ENCODE measurements around the gene RAB7A.
A peak's percentile ranks its signal among the peaks of the same experiment; 100 is the strongest.

The RAB7A gene

GRCh38 chr3:128726023-128727016 is at the start of gene RAB7A:
TSS of gene RAB7A (plus strand) at chr3:128726183. CDS start at chr3:128795368, 69,185 bp downstream.
- peak; percentile 96 to 99 for DNase-seq

- no peak for DNase-seq
Observed at GRCh38 chr3:128679338-128679737, 46.6 kb upstream of the RAB7A start.

DNA sequence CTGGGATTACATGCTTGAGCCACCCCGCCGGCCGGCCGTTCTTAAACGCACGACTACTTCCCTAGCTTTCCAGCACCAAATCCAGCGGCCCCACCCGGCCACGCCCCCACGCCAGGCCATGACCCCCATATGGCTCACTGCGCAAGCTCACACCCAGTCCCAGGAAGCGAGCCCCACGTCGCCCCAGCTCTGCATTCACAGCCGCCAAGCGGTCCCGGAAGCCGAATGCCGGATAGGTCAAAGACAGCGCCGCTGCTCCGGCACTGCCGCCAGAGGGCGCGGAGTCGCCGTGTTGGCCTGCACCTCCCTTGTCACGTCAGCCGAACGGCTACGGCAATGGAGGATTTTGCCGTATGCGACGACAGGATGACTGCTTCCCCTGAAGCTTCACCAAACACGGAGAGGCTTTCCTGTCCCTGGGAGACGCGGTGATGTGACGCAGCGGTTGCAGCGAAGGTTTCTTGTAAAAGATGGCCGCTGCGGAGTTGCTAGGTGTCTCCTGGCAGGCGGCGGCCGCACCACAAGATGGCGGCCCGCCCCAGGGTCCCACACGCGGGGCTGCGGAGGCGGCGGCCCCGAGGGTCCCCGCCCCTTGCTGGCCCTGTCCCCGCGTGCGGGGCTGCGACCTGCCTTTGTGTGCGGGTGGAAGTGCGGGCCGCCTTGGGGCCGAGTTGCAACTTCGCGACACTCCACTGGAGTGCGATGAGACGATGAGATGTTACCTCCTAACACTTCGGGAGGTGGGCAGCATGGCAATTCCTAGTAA is 45.2 kb upstream of the RAB7A start:
- DNase-seq, result peak; percentile 98

DNA sequence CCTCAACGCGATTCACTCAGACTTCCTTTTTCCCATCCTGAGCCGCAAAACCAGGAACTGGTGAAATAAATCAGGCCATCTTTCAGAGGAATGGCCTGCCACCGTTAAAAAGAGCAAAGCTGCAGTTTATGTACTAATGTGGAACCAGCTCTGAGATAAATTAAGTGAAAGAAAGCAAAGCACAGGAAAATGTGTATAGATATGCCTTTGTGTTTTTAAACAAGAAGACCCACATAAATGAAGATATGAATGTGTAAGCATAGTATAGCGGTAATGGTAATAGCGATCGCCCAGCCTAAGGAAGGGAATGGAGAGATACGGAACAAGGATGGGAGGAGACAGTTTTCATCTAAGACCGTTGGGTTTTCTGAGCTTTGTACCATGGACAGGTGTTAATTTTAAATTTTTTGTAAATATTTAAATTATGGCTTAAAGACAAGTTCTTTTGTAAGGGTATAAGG is 44.6 kb upstream of the RAB7A start:
- DNase-seq, result peak in 1 of 2 experiments; percentile 58

- DNase-seq, result no peak
Observed at GRCh38 chr3:128683957-128684356, 42.0 kb upstream of the RAB7A start.

- no peak for DNase-seq
Observed at GRCh38 chr3:128684986-128685726, 40.8 kb upstream of the RAB7A start.

- no peak for DNase-seq
Observed at GRCh38 chr3:128686465-128686864, 39.5 kb upstream of the RAB7A start.

GRCh38 chr3:128689060-128689459 is 36.9 kb upstream of the RAB7A start:
- no peak for DNase-seq

- DNase-seq, result no peak
Observed at GRCh38 chr3:128693696-128694095, 32.3 kb upstream of the RAB7A start.

- DNase-seq, result no peak
Observed at GRCh38 chr3:128697341-128697740, 28.6 kb upstream of the RAB7A start.

- DNase-seq, result peak in 1 of 2 experiments; percentile 53
Observed at GRCh38 chr3:128698211-128699047, 27.6 kb upstream of the RAB7A start.

GRCh38 chr3:128701342-128702212 is 24.4 kb upstream of the RAB7A start:
- no peak for DNase-seq

DNA sequence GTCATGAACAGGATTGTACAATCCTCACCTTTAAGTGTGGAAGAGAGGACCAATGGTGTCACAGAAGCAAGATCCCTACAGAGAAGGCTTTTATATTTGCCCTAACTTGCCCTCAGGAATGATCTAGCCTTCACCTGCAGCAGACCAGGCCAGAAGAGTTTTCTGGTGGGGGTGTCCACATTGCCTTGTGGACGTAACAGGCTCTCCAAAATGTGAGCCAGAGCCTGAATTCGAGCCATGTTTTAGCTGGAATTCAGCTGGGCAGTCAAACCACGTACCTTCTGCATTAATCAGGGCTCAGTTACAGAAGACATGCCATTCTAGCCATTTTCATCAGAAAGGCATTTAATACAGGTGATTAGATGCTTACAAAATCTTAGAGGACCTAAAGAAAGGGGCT is 23.6 kb upstream of the RAB7A start:
- DNase-seq, result no peak

GRCh38 chr3:128703561-128703960 is 22.4 kb upstream of the RAB7A start:
- DNase-seq, result no peak

- DNase-seq, result no peak
Observed at GRCh38 chr3:128706086-128706615, 19.8 kb upstream of the RAB7A start.

DNA sequence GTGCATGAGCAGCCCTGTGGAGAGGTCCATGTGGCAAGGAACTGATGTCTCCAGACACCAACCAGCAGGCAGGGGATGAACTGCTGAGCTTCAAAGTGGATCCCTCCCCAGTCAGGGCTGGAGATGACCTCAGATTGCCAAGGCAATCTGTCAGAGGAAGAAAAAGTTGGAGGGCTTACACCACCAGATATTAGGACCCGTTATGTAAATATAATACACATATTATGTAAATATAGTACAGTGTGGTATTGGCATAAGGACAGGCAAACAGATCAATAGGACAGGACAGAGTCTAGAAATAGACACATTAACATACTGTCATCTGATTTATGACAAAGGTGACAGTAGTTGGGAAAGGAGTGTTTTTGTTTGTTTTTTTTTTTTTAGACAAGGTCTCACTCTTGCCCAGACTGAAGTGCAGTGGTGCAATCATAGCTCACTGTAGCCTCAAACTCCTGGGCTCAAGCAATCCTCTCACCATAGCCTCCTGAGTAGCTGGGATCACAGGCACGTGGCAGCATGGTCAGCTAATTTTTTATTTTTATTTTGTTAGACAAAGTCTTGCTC is 18.0 kb upstream of the RAB7A start:
- no peak for DNase-seq

GRCh38 chr3:128709038-128709437 is 16.9 kb upstream of the RAB7A start:
- DNase-seq, result no peak

GRCh38 chr3:128709506-128710210 is 16.3 kb upstream of the RAB7A start:
- no peak for DNase-seq

DNA sequence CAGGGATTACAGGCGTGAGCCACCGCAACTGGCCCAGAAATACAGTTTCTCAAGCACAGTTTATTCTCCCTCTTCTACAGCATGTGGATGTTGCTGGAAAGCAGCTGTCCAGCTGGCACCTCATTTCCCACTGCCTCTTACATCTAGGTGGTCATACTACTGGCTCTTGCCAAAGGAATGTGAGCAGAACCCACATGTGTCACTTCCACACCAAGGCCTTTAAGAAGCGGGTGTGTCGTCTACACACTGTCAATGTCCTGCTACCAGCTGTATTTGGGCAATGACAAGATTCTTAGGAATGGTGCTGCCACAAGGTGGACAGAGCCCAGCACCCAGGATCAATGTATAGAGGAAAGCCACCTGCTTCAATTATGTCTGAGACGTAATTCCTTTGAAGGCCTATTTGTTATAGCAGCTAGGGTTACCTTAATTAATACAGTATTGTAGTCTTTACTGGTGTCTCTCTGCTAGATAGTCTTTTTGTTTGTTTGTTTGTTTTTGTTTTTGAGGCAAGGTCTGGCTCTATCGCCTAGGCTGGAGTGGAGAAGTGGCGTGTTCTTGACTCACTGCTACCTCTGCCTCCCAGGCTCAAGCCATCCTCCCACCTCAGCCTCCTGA is 15.1 kb upstream of the RAB7A start:
- no peak for DNase-seq
